T-helper 9 cell (primary cell): ENCODE data around the gene CASZ1.

ENCODE experiments used
- DNase-seq: peaks from one replicate; pipeline ENCODE4 v3.0.0-alpha.2; 2020

The CASZ1 gene

DNA sequence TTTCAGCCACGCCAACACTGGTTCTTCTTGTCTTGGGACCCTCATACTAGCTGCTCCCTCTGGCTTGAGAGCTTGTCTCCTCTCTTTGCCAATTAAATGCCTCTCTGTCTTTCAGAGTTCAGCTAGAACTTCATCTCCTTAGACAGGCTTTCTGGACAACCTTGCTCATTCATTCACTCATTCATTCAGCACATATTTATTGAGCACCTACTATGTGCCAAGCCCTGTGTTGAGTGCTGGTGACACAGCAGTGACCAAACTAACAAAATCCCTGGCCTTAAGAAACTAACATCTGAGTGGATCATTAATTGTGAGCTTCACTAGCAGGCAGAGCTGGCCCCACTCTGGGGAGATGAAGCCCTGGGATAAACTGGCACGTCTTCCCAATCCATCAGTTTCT, 24.9 kb upstream of the CASZ1 start:
- DNase-seq = no peak

DNA sequence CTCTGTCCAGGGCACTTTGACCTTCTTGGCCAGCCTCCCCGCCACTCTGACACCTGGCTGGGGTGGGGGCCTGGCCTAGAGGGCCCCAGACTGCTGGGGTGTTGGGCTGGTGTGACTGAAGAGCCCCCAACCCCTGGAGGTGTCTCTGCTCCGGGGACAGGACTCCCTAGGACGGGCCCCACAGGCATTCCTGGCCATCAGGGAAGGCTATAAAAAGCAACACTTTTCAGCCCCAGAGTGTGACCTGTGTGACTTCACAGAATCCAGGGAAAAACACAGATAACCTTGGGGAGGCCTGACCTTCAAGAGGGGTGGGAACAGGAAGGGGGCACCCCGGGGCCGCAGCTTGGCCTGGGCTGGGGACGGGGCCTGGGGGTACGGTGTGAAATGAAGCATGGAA, 24.0 kb upstream of the CASZ1 start:
- no peak for DNase-seq

GRCh38 chr1:10819198-10819901, 22.9 kb upstream of the CASZ1 start:
- DNase-seq = no peak

GRCh38 chr1:10818262-10819197, 22.1 kb upstream of the CASZ1 start:
- no peak for DNase-seq

DNA sequence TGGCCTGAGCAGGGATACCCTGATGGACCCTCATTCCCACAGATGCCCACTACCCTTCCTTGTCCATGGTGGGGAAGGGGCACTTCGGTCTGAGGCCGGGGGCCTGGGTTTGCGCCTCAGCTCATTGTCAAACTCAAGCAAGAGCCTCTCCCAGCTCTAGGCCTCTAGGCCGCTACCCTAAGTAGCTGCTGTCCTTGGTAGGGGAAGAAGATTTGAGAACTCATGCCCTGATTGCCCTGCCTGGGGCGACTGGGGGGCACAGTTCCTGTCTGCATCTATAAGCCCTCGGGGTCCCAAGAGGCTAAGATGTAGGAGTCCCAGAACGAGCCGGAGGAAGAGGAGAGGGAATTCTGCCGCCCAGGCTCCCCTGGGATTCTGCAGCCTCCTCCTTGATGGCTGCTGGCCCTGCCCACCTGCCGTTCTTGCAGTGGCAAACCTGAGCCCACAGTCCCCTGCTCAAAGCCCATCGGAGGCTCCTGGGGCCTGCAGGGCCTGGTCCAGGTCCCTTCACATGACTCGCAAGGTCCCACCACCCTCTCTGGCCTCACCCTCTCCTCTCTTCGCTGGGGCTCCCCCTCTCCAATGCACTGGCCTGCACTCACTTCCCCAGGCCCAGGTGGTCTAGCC, 20.4 kb upstream of the CASZ1 start:
- no peak for DNase-seq

GRCh38 chr1:10816233-10816632, 19.8 kb upstream of the CASZ1 start:
- no peak for DNase-seq

DNA sequence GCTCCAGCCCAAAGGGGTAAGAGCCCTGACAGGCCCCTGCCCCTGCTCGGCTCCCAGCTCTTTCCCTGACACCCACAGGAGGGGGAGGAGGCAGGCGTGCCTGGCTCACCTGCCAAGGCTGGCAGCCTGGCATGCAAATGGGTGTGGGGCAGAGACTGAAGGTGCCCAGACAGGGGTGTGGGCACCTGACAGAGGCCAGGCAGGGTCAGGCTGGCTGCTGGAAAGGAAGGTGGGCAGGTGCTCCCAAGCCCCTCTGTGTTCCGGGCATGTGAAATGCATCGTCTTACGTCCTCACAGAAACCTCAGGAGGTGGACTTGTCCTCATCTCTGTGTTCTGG, 19.4 kb upstream of the CASZ1 start:
- no peak for DNase-seq

GRCh38 chr1:10814976-10815857, 18.8 kb upstream of the CASZ1 start:
- no peak for DNase-seq

DNA sequence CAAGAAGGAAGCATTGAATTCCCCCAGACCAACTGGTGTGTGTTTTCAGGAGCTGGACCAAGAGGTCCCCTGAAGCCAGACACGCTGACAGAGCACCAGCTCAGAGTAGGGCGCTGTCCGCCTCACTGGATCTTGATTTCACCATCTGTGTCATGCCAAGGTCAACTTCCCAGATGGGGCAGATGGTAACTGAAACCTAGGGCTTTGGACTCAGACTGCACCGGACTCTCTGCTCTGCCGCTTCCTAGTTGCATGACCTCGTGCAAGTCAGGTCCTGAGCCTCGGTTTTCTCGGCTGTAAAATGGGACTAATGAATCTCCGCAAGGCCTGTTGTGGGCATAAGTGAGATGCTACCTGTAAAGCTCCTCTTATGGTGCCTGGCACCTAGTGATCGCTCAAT, 17.9 kb upstream of the CASZ1 start:
- DNase-seq = no peak

- DNase-seq = no peak
These were observed 17.4 kb upstream of the CASZ1 start for GRCh38 chr1:10813799-10814198.

- DNase-seq = no peak
These were observed 16.0 kb upstream of the CASZ1 start for GRCh38 chr1:10812387-10812915.

GRCh38 chr1:10808441-10808840, 12.0 kb upstream of the CASZ1 start:
- no peak for DNase-seq

GRCh38 chr1:10806966-10807365, 10.5 kb upstream of the CASZ1 start:
- DNase-seq = no peak

DNA sequence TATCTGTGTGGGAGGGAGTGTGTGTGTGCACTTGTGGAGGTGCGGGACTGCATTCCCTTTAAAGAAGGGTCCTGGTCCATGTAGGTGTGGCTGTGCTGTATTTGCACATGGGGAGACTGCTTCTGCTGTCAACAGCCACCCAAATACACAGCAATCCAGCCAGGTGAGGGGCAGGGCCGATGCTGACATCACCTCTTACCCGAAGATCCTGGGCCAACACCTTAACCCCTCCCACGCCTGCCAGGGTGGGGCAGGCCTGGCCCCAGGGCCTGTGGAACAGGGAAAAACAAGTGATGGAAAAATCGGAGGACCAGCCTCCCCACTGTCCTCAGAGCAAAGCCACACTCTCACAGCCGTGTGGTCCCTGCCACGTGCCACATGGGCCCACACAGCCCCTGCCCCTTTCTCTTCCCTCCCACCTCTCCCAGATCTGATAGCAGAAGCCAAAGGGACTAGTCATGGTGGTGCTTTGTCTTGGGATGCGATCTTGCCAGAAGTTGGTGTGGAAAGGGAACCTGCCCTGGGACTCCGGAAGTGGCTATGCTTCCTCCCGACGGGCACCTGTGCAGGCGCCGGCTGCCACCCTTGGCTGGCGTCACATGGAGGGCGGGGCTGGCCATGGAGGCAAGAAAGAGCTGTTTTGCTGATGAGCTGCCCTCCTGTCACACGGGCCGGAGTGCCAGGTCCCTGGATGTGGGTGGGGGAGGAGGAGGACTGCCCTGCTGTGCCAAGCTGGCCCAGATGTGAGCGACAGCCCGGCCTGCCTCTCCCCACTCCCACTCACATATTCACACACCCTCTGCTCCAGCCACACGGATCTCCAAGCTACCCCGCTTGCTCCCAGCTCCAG, 7.8 kb upstream of the CASZ1 start:
- no peak for DNase-seq

- DNase-seq = no peak
These were observed 6.7 kb upstream of the CASZ1 start for GRCh38 chr1:10802944-10803715.

DNA sequence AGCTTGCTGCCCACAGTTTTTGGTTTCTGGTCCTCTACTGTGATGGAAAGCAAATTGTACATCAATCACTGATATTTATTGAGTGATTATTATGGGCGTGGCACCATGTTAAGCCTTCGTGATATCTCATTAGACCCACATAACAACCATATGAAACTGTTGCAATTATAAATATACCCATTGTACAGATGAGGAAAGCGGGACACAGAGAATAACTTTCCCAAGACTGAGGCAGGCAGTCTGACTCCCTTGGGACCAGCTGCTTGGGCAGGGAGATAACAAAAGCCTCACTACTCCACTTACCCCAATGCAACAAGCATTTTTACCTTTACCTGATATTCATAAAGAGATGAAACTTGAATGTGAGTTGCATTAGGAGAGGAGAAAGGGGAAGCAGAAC, 4.3 kb upstream of the CASZ1 start:
- no peak for DNase-seq

GRCh38 chr1:10799726-10800125, 3.3 kb upstream of the CASZ1 start:
- DNase-seq = no peak

GRCh38 chr1:10795276-10796021, 997 bp downstream of the CASZ1 start:
- DNase-seq = no peak

- DNase-seq = no peak
These were observed 1.6 kb downstream of the CASZ1 start for GRCh38 chr1:10794724-10795275.
